ENCODE data around the gene THADA. TPM values are rescaled to one million over a fixed set of nuclear protein-coding genes. Genes with fewer than 3 reads are reported as not detected.

The THADA gene
- total and polyA plus RNA-seq, 12 donors, result 7.5 to 18.0 (median 15.2) TPM

DNA sequence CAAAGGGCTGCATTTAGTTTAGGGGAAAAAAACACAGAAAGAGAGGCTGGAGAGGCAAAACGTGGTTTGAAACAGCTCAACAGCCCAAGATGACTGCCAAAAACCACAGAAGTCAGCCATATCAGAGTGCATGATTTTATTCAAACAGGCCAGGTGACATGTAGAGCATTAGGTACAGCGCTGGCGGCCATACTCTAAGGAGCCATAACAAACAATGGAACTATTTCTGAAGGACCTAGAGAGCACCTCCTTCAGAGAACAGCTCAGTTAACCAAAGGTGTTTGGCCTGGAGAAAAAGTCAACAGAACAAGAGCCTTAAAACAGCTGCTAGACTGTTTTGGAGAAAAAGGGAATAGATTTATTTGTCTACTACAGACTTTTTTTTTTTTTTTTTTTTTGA, 2.6 kb downstream of the THADA start:
- intact Hi-C loops (cut with DNase I), result no loop called here
- WGBS, 2 donors, result 88 to 94% methylated on average over 3 of the region's 3 CpGs
- TF ChIP-seq, protein P1, sequence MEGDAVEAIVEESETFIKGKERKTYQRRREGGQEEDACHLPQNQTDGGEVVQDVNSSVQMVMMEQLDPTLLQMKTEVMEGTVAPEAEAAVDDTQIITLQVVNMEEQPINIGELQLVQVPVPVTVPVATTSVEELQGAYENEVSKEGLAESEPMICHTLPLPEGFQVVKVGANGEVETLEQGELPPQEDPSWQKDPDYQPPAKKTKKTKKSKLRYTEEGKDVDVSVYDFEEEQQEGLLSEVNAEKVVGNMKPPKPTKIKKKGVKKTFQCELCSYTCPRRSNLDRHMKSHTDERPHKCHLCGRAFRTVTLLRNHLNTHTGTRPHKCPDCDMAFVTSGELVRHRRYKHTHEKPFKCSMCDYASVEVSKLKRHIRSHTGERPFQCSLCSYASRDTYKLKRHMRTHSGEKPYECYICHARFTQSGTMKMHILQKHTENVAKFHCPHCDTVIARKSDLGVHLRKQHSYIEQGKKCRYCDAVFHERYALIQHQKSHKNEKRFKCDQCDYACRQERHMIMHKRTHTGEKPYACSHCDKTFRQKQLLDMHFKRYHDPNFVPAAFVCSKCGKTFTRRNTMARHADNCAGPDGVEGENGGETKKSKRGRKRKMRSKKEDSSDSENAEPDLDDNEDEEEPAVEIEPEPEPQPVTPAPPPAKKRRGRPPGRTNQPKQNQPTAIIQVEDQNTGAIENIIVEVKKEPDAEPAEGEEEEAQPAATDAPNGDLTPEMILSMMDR (IDR thresholded peaks at IDR 0.05), result no peak

DNA sequence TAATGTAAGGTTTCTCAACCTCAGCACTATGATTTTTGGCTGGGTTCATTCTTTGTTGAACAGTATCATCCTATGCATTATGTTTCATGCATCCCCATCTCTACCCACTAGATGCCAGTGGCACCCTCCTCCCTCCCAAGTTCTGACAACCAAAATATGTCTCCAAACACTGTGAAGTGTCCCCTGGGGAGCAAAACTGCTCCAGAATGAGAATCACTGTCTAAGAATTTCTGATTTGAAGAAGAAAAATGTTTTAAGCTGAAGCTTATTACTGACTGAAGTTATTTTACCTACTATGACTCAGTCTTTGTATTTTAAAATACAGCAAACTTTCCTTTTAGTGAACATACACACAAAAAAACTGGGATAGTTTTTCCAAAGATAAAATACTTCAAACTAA, 3.4 kb downstream of the THADA start:
- no peak overlapping the region for H3K4me3 ChIP-seq
- no peaks in the 10 kb centered on the region for H3K27me3 ChIP-seq
- H3K4me1 ChIP-seq, result peaks cover 3 to 25% (median 16%) of the 10 kb centered on the region in 9 donors
- intact Hi-C loops (cut with DNase I), result no loop called here
- H3K9me3 ChIP-seq, result no peaks in the 10 kb centered on the region
- ATAC-seq (no peak), DNase-seq (no peak)
- H3K27ac ChIP-seq, result no peak overlapping the region
- H3K36me3 ChIP-seq, result peaks cover 0 to 52% (median 15%) of the 10 kb centered on the region in 9 donors
- TF ChIP-seq, protein P1 (IDR thresholded peaks at IDR 0.05), result no peak

More for the DNA sequence above, 2.6 kb downstream of the THADA start:
- ATAC-seq (no peak), DNase-seq (no peak)
- Histone ChIP-seq H3K9me3 (no peaks in the 10 kb centered on the region), H3K27ac (no peak overlapping the region), H3K4me1 (peaks cover 3 to 25% (median 16%) of the 10 kb centered on the region in 9 donors), H3K27me3 (no peaks in the 10 kb centered on the region), H3K4me3 (no peak overlapping the region), H3K36me3 (peaks cover 0 to 44% (median 15%) of the 10 kb centered on the region in 9 donors)

DNA sequence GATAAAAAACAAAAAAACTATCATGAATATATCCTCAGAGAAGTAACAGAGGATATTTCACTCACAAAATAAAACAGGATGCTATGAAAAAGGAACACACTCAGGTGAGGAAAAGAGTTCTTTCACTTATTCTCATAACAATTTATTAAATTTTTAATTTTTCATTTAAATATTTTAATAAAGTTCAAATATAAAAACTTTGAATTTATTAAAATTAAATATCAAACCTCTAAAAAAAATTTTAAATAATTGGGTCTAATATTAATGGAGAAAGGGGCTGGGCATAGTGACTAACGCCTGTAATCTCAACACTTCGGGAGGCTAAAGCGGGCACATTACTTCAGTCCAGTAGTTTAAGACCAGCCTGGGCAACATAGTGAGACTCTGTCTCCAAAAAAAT, 10.1 kb downstream of the THADA start:
- TF ChIP-seq, protein P1 (IDR thresholded peaks at IDR 0.05), result no peak
- intact Hi-C loops (cut with DNase I), result no loop called here
- Histone ChIP-seq H3K4me1 (no peaks in the 10 kb centered on the region), H3K27ac (no peak overlapping the region), H3K36me3 (peaks cover 0 to 100% (median 30%) of the 10 kb centered on the region in 9 donors), H3K4me3 (no peak overlapping the region), H3K9me3 (no peaks in the 10 kb centered on the region), H3K27me3 (no peaks in the 10 kb centered on the region)
- DNase-seq, result no peak
- WGBS, 2 donors, result 97 to 98% methylated on average over 3 of the region's 3 CpGs
- no peak for ATAC-seq

DNA sequence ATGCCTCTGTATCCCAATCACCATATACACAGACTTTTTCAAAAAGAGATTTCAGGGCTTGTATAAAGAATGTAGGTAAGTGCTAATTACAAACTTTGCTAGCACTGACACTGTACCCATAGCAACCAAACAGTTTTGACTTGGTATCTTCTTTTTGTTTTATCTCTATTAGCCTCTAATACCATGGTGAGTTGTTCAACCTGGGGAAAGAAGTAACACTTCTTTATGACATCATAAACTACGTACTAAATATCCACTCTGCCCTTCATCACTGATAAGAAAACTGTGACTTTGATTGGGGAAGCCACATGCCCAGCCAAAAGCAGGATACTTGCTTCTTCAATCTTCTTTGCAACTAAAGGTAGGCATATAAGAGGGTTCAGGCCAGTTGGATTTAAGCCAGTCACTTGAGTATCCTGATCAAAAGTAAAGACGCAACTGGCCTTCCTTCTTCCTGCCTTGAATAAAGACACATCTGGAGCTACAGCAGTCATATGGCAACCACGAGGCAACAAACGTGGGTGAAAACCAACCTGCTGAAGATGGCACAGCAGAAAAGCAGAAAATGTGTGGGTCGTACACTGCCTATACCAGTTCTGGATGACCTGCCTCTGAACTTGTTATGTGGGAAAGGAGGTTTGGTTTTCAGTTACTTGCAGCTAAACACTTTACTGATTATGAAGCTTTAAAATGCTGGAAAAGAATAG, 16.4 kb downstream of the THADA start:
- intact Hi-C loops (cut with DNase I), result loop anchor here in 6 of 10 donors (10.0 kb wide), 2 partner anchors 625 to 755 kb away; no protein-coding TSS in a partner anchor
- DNase-seq (no peak), ATAC-seq (peak in 2 of 8 donors; percentile 13 to 61)
- no peaks in the 10 kb centered on the region for H3K9me3 ChIP-seq
- peaks cover 0 to 5% (median 0%) of the 10 kb centered on the region in 9 donors for H3K4me1 ChIP-seq
- no peak overlapping the region for H3K4me3 ChIP-seq
- WGBS, 2 donors, result 72 to 84% methylated on average over 5 of the region's 5 CpGs
- no peak overlapping the region for H3K27ac ChIP-seq
- no peaks in the 10 kb centered on the region for H3K27me3 ChIP-seq
- TF ChIP-seq, protein P1 (IDR thresholded peaks at IDR 0.05), result no peak
- peaks cover 0 to 100% (median 30%) of the 10 kb centered on the region in 9 donors for H3K36me3 ChIP-seq

Measured in heart right ventricle (tissue), 16 donors.